ENCODE measurements around the gene GPANK1.

GPANK1 gene

GRCh38 chr6:31614684-31615578 is 49.9 kb downstream of the GPANK1 start, which contains the start of gene AIF1:
Gene AIF1, plus strand, starts transcription at chr6:31615234. Its CDS starts 96 bp downstream, at chr6:31615330.
- no peak for DNase-seq

- DNase-seq, result no peak
Observed at GRCh38 chr6:31614075-31614619, 50.6 kb downstream of the GPANK1 start.

Measured in NCI-H1417 treated with DMSO at 0.1 percent for 48 hours (cell line).